Heart right ventricle (tissue), 16 donors: ENCODE results near the gene ARPC1B. TPM values are rescaled to one million over a fixed set of nuclear protein-coding genes. Genes with fewer than 3 reads are reported as not detected.

Source experiments
- ATAC-seq, 8 donors: fragments of 200-7000 bp; cut with Tn5 transposase; one replicate each; pipeline ENCODE4 v1.9.1; 2020; ENCODE audit warnings: mild to moderate bottlenecking in 8 of 8, moderate library complexity in 8 of 8, moderate number of reproducible peaks in 1 of 8
- DNase-seq, 2 donors: peaks; one replicate each; pipeline ENCODE4 v3.0.0-alpha.2; 2020
- H3K27ac ChIP-seq, 10 donors: fragments of 200-600 bp; sonication (generic) in 2 of 10; one replicate each; pipeline versions ENCODE4 v1.5.0 to v1.8.0; 2020 to 2022; ENCODE audit warnings: mild to moderate bottlenecking in 3 of 10
- H3K27me3 ChIP-seq, 7 donors: fragments of 200-600 bp; one replicate each; pipeline ENCODE4 v1.8.0; 2021 to 2022; ENCODE audit warnings: mild to moderate bottlenecking in 2 of 7
- H3K36me3 ChIP-seq, 9 donors: fragments of 200-600 bp; sonication (generic) in 1 of 9; one replicate each; pipeline versions ENCODE4 v1.5.0 to v1.8.0; 2020 to 2022; ENCODE audit warnings: mild to moderate bottlenecking in 2 of 9
- H3K4me1 ChIP-seq, 9 donors: fragments of 200-600 bp; sonication (generic) in 1 of 9; one replicate each; pipeline versions ENCODE4 v1.5.0 to v1.8.0; 2020 to 2022; ENCODE audit warnings: mild to moderate bottlenecking in 4 of 9
- H3K4me3 ChIP-seq, 10 donors: fragments of 200-600 bp; sonication (generic) in 2 of 10; one replicate each; pipeline versions ENCODE4 v1.5.0 to v1.8.0; 2020 to 2022; ENCODE audit warnings: mild to moderate bottlenecking in 7 of 10, moderate library complexity in 2 of 10
- H3K9me3 ChIP-seq, 11 donors: fragments of 200-600 bp in 10 of 11; sonication (generic) in 2 of 11; one replicate each; pipeline versions ENCODE4 v1.5.0 to v1.8.0; 2013 to 2022; ENCODE audit warnings: mild to moderate bottlenecking in 2 of 11, control low read depth in 1 of 11, moderate library complexity in 1 of 11
- CTCF ChIP-seq, 9 donors: fragments of 200-600 bp; sonication (generic) in 2 of 9; IDR thresholded peaks; one replicate each; pipeline versions ENCODE4 v1.5.0 to v1.8.0; 2021 to 2022; ENCODE audit warnings: antibody characterized with exemption in 9 of 9, mild to moderate bottlenecking in 5 of 9, moderate library complexity in 1 of 9
- WGBS, 2 donors: extraction: QIAGEN DNeasy Blood & Tissue Kit; methylation state at CpG; one replicate each; pipeline ENCODE4 v1.1.7; 2013; ENCODE audit warnings: inconsistent platforms in 1 of 2; 5-methylcytosine and 5-hydroxymethylcytosine counted together
- intact Hi-C, 10 donors: fragments of 100-400 bp; cut with DNase I; formaldehyde crosslinking; loops; one replicate each; pipeline versions ENCODE4 v1.11.1 to v1.14.2; 2022
- polyA plus RNA-seq, 2 donors: library from polyadenylated mRNA; stranded (reverse); fragments of 200-250 nt; gene quantifications; one replicate each; pipeline ENCODE4 v1.2.3, GENCODE V29; 2013
- total RNA-seq, 10 donors: library from RNA; stranded (reverse); fragmentation: NEBNext Ultra II Directional in 3 of 10; extraction: Animal tissue kit (Norgen Biotek cat#: 25700) in 3 of 10; gene quantifications; one replicate each; pipeline versions ENCODE4 v1.2.1 to v1.2.4, GENCODE V29; 2021 to 2023
- donor health status: Arrhythmogenic right ventricular cardiomyopathy.
- donor health status: ischemic (EF 13 %, LVEDD 7.1; RV severe dilation, severe dysfunction).
- donor health status: healthy with polysubstance abuse.
- donor health status: DM: no; HTN: yes; CAD: no.
- donor health status: DM: no; HTN: no; CAD: no.
- donor health status: ischemic (EF 25% LVEDD 6.9; RV normal size, moderate dysfunction).
- donor health status: ischemic (EF 25% LVEDD 5.7; RV mildly dilated, moderate dysfunction).
- donor health status: healthy.
- donor health status: DM: yes; HTN: yes; CAD: no.
- donor health status: Ischemic cardiomyopathy.
- donor health status: ischemic (EF 35%, LVEDD 5.7; RV mildly dilated, moderate dysfunction).
- donor health status: nonischemic (EF 11% LVEDD 7.7; RV severe dilation, severe dysfunction).
- donor health status: DM: yes; HTN: yes; CAD: no.
- donor health status: PGD.
- donor health status: ischemic (EF 29% LVEDD 5.4; RV normal size, mild dysfunction).
- donor health status: nonischemic (EF 23%, LVEDD 6.1; RV moderate dilation, normal function).

Gene ARPC1B
- total and polyA plus RNA-seq, 12 donors, result 16.2 to 161 (median 23.5) TPM

GRCh38 chr7:99403764-99404163 lies 29.2 kb downstream of the ARPC1B start:
- intact Hi-C loops, result no loop called here
- Histone ChIP-seq H3K4me3 (no peak overlapping the region), H3K27me3 (no peaks in the 10 kb centered on the region), H3K36me3 (peaks cover 0 to 71% (median 23%) of the 10 kb centered on the region in 9 donors), H3K9me3 (no peaks in the 10 kb centered on the region), H3K4me1 (peaks cover 9 to 42% (median 32%) of the 10 kb centered on the region in 9 donors), H3K27ac (no peak overlapping the region)
- 95% methylated on average over 5 of the region's 5 CpGs for WGBS, 2 donors
- ATAC-seq (no peak), DNase-seq (no peak)
- TF ChIP-seq CTCF (IDR thresholded peaks at IDR 0.05), result no peak

- Histone ChIP-seq H3K27me3 (no peaks in the 10 kb centered on the region), H3K4me3 (no peak overlapping the region), H3K27ac (no peak overlapping the region), H3K4me1 (peaks cover 9 to 43% (median 32%) of the 10 kb centered on the region in 9 donors), H3K36me3 (peaks cover 0 to 64% (median 19%) of the 10 kb centered on the region in 9 donors), H3K9me3 (no peaks in the 10 kb centered on the region)
- no peak for TF ChIP-seq CTCF (IDR thresholded peaks at IDR 0.05)
- ATAC-seq (no peak), DNase-seq (no peak)
- WGBS, 2 donors, result 79 to 80% methylated on average over 18 of the region's 18 CpGs
- intact Hi-C loops, result no loop called here
Measured at GRCh38 chr7:99404235-99404976, 29.9 kb downstream of the ARPC1B start.

GRCh38 chr7:99404977-99405320 lies 30.4 kb downstream of the ARPC1B start:
- no peak for TF ChIP-seq CTCF (IDR thresholded peaks at IDR 0.05)
- H3K36me3 ChIP-seq, result peaks cover 0 to 59% (median 14%) of the 10 kb centered on the region in 9 donors
- ATAC-seq (no peak), DNase-seq (no peak)
- intact Hi-C loops, result loop anchor here in 2 of 10 donors (5.0 kb wide), 2 partner anchors 33 to 97 kb away; partner anchors contain the start of genes ARPC1B (in 1 of the 2), ZKSCAN5 (in 1 of the 2) and ZNF394 (in 1 of the 2)
- H3K27me3 ChIP-seq, result no peaks in the 10 kb centered on the region
- WGBS, 2 donors, result 92 to 94% methylated on average over 10 of the region's 10 CpGs
- H3K4me1 ChIP-seq, result peaks cover 13 to 48% (median 36%) of the 10 kb centered on the region in 9 donors
- no peak overlapping the region for H3K4me3 ChIP-seq
- no peak overlapping the region for H3K27ac ChIP-seq
- no peaks in the 10 kb centered on the region for H3K9me3 ChIP-seq

- WGBS, 2 donors, result 45 to 58% methylated on average over 1 of the region's 1 CpG
- intact Hi-C loops, result loop anchor here in 2 of 10 donors (5.0 kb wide), 2 partner anchors 34 to 96 kb away; partner anchors contain the start of genes ARPC1B (in 1 of the 2), ZKSCAN5 (in 1 of the 2) and ZNF394 (in 1 of the 2)
- Histone ChIP-seq H3K9me3 (no peaks in the 10 kb centered on the region), H3K27me3 (no peaks in the 10 kb centered on the region), H3K36me3 (peaks cover 0 to 59% (median 22%) of the 10 kb centered on the region in 9 donors), H3K4me1 (peaks cover 17 to 55% (median 41%) of the 10 kb centered on the region in 9 donors), H3K4me3 (peak overlapping the region in 3 of 10 donors; percentile 72 to 100 (median 89)), H3K27ac (no peak overlapping the region)
- DNase-seq (no peak), ATAC-seq (no peak)
- TF ChIP-seq CTCF (IDR thresholded peaks at IDR 0.05), result no peak
Measured at GRCh38 chr7:99406557-99406956, 32.0 kb downstream of the ARPC1B start.
